ENCODE measurements around the gene GPATCH8.

The GPATCH8 gene

GRCh38 chr17:44355642-44356099 is 147.5 kb downstream of the GPATCH8 start:
- H3K9me3 Mint-ChIP-seq, result no peaks in the 10 kb centered on the region
- no peak overlapping the region for H3K4me3 Mint-ChIP-seq
- H3K4me1 Mint-ChIP-seq (ENCODE audit: low read depth), result peaks cover 5% of the 10 kb centered on the region
- H3K27me3 Mint-ChIP-seq, result peaks cover 5% of the 10 kb centered on the region
- H3K36me3 Mint-ChIP-seq (ENCODE audit: low read depth), result no peaks in the 10 kb centered on the region
- H3K27ac Mint-ChIP-seq, result no peak overlapping the region

DNA sequence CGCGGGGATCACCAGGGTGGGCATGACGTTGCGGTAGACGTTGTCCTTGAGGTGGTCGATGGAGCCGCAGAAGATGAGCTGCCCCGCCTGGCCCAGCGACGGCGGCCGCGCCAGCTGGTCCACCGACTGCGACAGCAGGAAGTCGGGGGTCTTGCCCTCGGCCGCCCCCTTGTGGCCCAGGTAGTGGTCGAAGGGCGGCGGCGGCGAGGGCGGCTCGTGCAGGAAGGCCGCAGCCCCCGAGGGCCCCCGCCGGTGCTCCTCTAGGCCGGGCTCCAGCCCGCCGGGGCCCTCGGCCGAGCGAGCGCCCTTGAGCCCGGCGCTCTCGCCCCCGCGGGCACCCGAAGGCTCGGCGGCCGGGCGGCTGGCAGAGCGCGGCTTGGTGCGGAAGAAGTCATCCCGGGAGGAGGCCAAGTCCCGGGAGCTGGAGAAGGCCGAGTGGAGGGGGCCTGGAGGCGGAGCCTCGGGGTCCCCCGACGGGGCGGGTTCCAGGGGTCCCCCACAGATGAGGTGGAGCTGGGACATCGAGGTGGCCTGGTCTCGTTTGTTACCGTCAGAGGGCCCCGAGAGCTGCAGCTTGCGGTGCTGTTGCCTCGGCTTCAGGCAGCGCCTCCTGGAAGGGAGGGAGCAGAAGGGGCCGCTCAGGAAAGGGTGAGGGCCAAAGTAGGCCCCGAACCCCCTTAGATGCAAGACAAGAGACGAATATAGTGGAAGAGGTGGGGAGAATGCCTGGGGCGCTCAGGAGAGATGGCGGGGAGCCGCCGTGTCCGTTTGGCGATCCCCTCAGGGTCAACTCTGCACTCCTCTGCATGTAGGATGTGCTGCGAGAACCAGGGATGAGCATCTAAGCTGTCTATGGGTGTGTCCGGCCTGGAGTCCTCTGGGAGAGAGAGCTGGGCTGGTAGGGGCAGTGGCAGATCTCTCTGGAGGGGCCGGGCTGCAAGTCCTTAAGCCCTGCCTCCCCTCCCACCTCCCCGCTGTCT is 148.3 kb downstream of the GPATCH8 start:
- Mint-ChIP-seq H3K36me3 (ENCODE audit: low read depth) (no peaks in the 10 kb centered on the region), H3K4me3 (peak overlapping the region; percentile 59), H3K4me1 (ENCODE audit: low read depth) (peaks cover 5% of the 10 kb centered on the region), H3K9me3 (no peaks in the 10 kb centered on the region), H3K27ac (no peak overlapping the region), H3K27me3 (no peaks in the 10 kb centered on the region)

GRCh38 chr17:44353672-44354331 is 149.4 kb downstream of the GPATCH8 start:
- no peaks in the 10 kb centered on the region for H3K36me3 Mint-ChIP-seq (ENCODE audit: low read depth)
- no peaks in the 10 kb centered on the region for H3K27me3 Mint-ChIP-seq
- H3K4me3 Mint-ChIP-seq, result no peak overlapping the region
- peaks cover 5% of the 10 kb centered on the region for H3K4me1 Mint-ChIP-seq (ENCODE audit: low read depth)
- H3K9me3 Mint-ChIP-seq, result no peaks in the 10 kb centered on the region
- no peak overlapping the region for H3K27ac Mint-ChIP-seq

DNA sequence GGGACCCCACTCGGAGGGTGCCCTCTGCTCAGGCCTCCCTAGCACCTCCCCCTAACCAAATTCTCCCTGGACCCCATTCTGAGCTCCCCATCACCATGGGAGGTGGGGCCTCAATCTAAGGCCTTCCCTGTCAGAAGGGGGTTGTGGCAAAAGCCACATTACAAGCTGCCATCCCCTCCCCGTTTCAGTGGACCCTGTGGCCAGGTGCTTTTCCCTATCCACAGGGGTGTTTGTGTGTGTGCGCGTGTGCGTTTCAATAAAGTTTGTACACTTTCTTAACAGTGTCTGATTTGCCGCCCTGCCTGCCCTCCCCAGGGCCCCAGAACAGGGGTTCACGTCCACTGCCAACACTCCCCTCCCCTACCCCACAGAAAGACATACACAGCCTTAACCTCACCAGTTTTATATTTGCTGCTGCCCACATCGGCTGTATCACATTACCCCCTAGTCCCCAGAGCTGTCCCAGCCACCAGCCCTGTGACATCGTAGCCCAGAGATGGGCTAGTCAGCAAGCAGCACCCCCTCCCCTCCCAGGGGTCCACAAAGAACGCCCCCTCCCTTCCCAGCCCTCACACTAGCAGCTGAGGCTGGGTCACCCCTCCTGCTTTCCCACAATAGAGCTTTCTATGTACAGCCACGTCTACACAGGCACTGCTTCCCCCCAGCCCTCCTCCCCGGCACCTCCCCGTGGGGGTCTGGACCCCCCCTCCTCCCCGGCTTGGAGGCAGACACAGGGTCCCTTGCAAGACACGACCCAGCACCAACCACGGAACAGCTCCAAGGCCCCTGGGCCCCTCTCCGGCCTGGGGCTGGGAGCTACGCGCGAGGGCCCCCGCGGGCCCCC is 150.2 kb downstream of the GPATCH8 start:
- Mint-ChIP-seq H3K4me1 (ENCODE audit: low read depth) (peaks cover 13% of the 10 kb centered on the region), H3K9me3 (no peaks in the 10 kb centered on the region), H3K27ac (no peak overlapping the region), H3K36me3 (ENCODE audit: low read depth) (no peaks in the 10 kb centered on the region), H3K27me3 (no peaks in the 10 kb centered on the region), H3K4me3 (no peak overlapping the region)

DNA sequence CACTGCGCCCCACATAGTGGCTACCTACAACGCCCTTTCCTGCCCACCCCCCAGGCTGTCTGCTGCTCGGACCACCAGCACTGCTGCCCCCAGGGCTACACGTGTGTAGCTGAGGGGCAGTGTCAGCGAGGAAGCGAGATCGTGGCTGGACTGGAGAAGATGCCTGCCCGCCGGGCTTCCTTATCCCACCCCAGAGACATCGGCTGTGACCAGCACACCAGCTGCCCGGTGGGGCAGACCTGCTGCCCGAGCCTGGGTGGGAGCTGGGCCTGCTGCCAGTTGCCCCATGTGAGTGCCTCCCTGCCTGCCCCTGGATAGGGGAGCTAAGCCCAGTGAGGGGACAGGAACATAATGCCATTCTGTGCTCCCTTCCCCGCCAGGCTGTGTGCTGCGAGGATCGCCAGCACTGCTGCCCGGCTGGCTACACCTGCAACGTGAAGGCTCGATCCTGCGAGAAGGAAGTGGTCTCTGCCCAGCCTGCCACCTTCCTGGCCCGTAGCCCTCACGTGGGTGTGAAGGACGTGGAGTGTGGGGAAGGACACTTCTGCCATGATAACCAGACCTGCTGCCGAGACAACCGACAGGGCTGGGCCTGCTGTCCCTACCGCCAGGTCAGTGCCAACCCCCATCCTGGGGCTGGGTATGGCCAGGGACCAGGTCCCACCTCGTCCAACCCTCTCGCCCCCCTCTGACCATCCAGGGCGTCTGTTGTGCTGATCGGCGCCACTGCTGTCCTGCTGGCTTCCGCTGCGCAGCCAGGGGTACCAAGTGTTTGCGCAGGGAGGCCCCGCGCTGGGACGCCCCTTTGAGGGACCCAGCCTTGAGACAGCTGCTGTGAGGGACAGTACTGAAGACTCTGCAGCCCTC is 151.0 kb downstream of the GPATCH8 start:
- Mint-ChIP-seq H3K9me3 (no peaks in the 10 kb centered on the region), H3K36me3 (ENCODE audit: low read depth) (no peaks in the 10 kb centered on the region), H3K27me3 (no peaks in the 10 kb centered on the region), H3K4me3 (no peak overlapping the region), H3K4me1 (ENCODE audit: low read depth) (peaks cover 14% of the 10 kb centered on the region), H3K27ac (no peak overlapping the region)

GRCh38 chr17:44351464-44351863 is 151.7 kb downstream of the GPATCH8 start:
- Mint-ChIP-seq H3K27me3 (no peaks in the 10 kb centered on the region), H3K4me3 (no peak overlapping the region), H3K9me3 (no peaks in the 10 kb centered on the region), H3K27ac (no peak overlapping the region), H3K36me3 (ENCODE audit: low read depth) (no peaks in the 10 kb centered on the region), H3K4me1 (ENCODE audit: low read depth) (peaks cover 14% of the 10 kb centered on the region)

GRCh38 chr17:44350733-44351226 is 152.4 kb downstream of the GPATCH8 start:
- Mint-ChIP-seq H3K27ac (no peak overlapping the region), H3K27me3 (no peaks in the 10 kb centered on the region), H3K4me3 (no peak overlapping the region), H3K36me3 (ENCODE audit: low read depth) (no peaks in the 10 kb centered on the region), H3K9me3 (no peaks in the 10 kb centered on the region), H3K4me1 (ENCODE audit: low read depth) (peaks cover 19% of the 10 kb centered on the region)

- Mint-ChIP-seq H3K27ac (no peak overlapping the region), H3K4me3 (no peak overlapping the region), H3K9me3 (no peaks in the 10 kb centered on the region), H3K4me1 (ENCODE audit: low read depth) (peaks cover 25% of the 10 kb centered on the region), H3K27me3 (no peaks in the 10 kb centered on the region), H3K36me3 (ENCODE audit: low read depth) (no peaks in the 10 kb centered on the region)
Measured at GRCh38 chr17:44349553-44350070, 153.6 kb downstream of the GPATCH8 start.

GRCh38 chr17:44348988-44349364 is 154.2 kb downstream of the GPATCH8 start:
- H3K4me3 Mint-ChIP-seq, result no peak overlapping the region
- H3K36me3 Mint-ChIP-seq (ENCODE audit: low read depth), result no peaks in the 10 kb centered on the region
- H3K27me3 Mint-ChIP-seq, result no peaks in the 10 kb centered on the region
- H3K9me3 Mint-ChIP-seq, result no peaks in the 10 kb centered on the region
- H3K27ac Mint-ChIP-seq, result no peak overlapping the region
- H3K4me1 Mint-ChIP-seq (ENCODE audit: low read depth), result peaks cover 25% of the 10 kb centered on the region

GRCh38 chr17:44348234-44348987 is 154.8 kb downstream of the GPATCH8 start:
- Mint-ChIP-seq H3K27ac (peak overlapping the region; percentile 40), H3K9me3 (no peaks in the 10 kb centered on the region), H3K4me1 (ENCODE audit: low read depth) (peaks cover 25% of the 10 kb centered on the region), H3K27me3 (no peaks in the 10 kb centered on the region), H3K36me3 (ENCODE audit: low read depth) (no peaks in the 10 kb centered on the region), H3K4me3 (no peak overlapping the region)

Measured in stimulated activated naive CD8-positive, alpha-beta T cell treated with anti-CD3 and anti-CD28 coated beads, Interleukin-15, Interleukin-2, amounts not matched to agents 100 ng/mL and 50 ng/mL, for 24 hours (primary cell).